ENCODE measurements around the gene ARL17B. TPM values are rescaled to one million over a fixed set of nuclear protein-coding genes. Genes with fewer than 3 reads are reported as not detected.
A peak's percentile ranks its signal among the peaks of the same experiment; 100 is the strongest.
"Not testable (repeated sequence)": the region's sequence is repeated elsewhere in the genome, so short reads cannot be mapped to it uniquely, and the experiment has no call there.

ARL17B gene
- total RNA-seq, 1 experiment from 2014 or later, result 14.2 TPM

DNA sequence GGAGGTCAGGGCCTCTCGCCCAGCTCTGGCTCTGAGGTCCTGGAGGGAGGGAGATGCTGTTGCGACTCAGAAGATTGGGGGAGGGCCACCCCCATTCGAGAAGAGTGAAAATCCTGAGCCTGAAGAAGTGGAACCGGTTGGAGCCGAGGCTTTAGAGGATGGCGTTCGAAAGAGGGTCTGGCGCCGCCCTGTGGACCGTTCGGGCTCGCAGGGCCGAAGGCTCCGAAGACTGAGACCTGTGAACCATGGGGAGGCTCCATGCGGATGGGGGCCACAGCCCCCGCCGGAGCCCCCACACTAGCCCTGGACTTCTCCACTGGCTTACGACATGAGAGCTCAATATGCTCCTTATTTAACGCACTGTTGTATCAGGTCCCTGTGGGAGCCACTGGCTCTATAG is 20.3 kb downstream of the ARL17B start:
- BruUV-seq (replicated peaks); H3K4me3 Mint-ChIP-seq (ENCODE audit: unreplicated experiment); DNase-seq (ENCODE audit: unreplicated experiment); H3K9me3 Mint-ChIP-seq (ENCODE audit: unreplicated experiment); POLR2A ChIA-PET; CTCF ChIA-PET; intact Hi-C loops (cut with micrococcal nuclease); H3K27me3 Mint-ChIP-seq (ENCODE audit: insufficient read depth, unreplicated experiment); H3K4me1 Mint-ChIP-seq (ENCODE audit: insufficient read depth, unreplicated experiment); H3K27ac Mint-ChIP-seq (ENCODE audit: low read depth, unreplicated experiment); H3K36me3 Mint-ChIP-seq (ENCODE audit: insufficient read depth, unreplicated experiment): not testable (repeated sequence)

DNA sequence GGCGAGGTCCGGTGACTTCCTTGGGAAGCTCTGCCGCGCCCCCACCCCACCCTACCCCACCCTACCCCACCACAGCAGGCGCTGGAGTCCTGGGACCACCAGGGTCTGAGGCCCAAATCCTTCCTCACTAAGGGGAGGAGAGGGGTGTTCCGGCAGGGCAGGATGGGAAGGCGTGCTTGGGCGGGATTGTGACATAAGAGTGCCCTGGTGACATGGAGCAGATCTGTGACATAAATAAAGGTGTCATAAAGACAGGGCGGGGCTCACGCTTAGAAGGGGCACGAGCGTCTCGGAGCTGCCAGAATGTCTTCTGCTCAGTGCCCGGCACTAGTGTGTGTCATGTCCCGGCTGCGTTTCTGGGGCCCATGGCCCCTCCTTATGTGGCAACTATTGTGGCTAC is 66.7 kb downstream of the ARL17B start, which contains the start of gene LRRC37A:
Gene LRRC37A (plus strand): TSS at position 301 of the 400 bp plus-strand sequence. CDS start 3 bp downstream, at position 304.
- H3K4me1 Mint-ChIP-seq (ENCODE audit: insufficient read depth, unreplicated experiment); BruUV-seq (replicated peaks): not testable (repeated sequence)

DNA sequence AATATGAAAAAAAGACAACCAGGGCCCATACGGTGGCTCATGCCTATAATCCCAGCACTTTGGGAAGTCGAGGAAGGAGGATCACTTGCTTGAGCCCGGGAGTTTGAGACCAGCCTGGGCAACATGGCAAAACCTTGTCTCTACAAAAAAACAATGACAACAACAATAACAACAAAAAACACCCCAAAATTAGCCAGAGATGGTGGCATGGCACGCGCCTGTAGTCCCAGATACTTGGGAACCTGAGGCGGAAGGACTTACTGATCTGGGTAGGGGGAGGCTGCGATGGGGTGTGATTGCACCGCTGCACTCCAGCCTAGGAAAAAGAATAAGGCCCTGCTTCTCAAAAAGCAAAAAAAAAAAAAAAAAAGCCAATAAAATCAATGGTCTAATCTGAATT is 69.9 kb downstream of the ARL17B start:
- H3K9me3 Mint-ChIP-seq (ENCODE audit: unreplicated experiment); CTCF ChIA-PET; DNase-seq (ENCODE audit: unreplicated experiment); H3K4me1 Mint-ChIP-seq (ENCODE audit: insufficient read depth, unreplicated experiment); H3K36me3 Mint-ChIP-seq (ENCODE audit: insufficient read depth, unreplicated experiment); H3K27me3 Mint-ChIP-seq (ENCODE audit: insufficient read depth, unreplicated experiment); POLR2A ChIA-PET; H3K4me3 Mint-ChIP-seq (ENCODE audit: unreplicated experiment); BruUV-seq (replicated peaks); H3K27ac Mint-ChIP-seq (ENCODE audit: low read depth, unreplicated experiment); intact Hi-C loops (cut with micrococcal nuclease): not testable (repeated sequence)

More for the DNA sequence above, 66.7 kb downstream of the ARL17B start, which contains the start of gene LRRC37A:
- H3K36me3 Mint-ChIP-seq (ENCODE audit: insufficient read depth, unreplicated experiment); POLR2A ChIA-PET; H3K27me3 Mint-ChIP-seq (ENCODE audit: insufficient read depth, unreplicated experiment); DNase-seq (ENCODE audit: unreplicated experiment); H3K9me3 Mint-ChIP-seq (ENCODE audit: unreplicated experiment); H3K27ac Mint-ChIP-seq (ENCODE audit: low read depth, unreplicated experiment); intact Hi-C loops (cut with micrococcal nuclease); H3K4me3 Mint-ChIP-seq (ENCODE audit: unreplicated experiment); CTCF ChIA-PET: not testable (repeated sequence)

DNA sequence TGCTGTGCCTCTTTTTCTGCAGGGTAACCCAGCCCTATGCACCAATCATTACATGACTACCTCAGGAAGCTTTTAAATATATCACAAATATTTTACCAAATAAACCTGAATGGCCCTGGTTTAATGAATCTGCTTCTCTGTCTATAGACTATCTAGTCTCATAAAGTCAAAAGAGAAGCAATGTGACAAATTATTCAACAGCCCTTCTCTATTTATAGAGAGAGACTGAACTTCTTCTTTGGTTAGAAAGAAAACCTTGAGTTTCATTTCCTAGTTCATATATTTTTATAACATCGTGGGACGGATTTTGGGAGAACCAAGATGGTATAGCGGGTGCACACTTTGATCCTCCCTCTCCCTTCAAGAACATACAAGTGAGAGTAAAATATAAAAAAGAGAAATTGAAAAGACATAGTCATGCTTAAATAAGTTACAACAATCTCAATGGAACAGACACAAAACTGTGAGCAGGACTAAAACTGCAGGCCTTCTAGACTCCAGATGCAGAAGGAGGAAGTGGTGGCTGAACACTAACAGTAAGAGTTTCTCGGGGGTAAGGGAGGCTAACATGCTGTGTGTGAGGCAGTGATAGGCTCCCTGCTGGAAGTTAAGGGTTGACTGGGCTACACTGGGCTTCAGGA is 70.5 kb downstream of the ARL17B start:
- H3K27ac Mint-ChIP-seq (ENCODE audit: low read depth, unreplicated experiment); H3K9me3 Mint-ChIP-seq (ENCODE audit: unreplicated experiment); H3K4me3 Mint-ChIP-seq (ENCODE audit: unreplicated experiment); H3K27me3 Mint-ChIP-seq (ENCODE audit: insufficient read depth, unreplicated experiment); H3K36me3 Mint-ChIP-seq (ENCODE audit: insufficient read depth, unreplicated experiment); intact Hi-C loops (cut with micrococcal nuclease); DNase-seq (ENCODE audit: unreplicated experiment); CTCF ChIA-PET; BruUV-seq (replicated peaks); H3K4me1 Mint-ChIP-seq (ENCODE audit: insufficient read depth, unreplicated experiment): not testable (repeated sequence)
- POLR2A ChIA-PET, result interaction anchor here (0.8 kb wide), 1 partner anchor 98 kb away, joined by 5 read pairs; the partner anchor contains the start of gene KANSL1

DNA sequence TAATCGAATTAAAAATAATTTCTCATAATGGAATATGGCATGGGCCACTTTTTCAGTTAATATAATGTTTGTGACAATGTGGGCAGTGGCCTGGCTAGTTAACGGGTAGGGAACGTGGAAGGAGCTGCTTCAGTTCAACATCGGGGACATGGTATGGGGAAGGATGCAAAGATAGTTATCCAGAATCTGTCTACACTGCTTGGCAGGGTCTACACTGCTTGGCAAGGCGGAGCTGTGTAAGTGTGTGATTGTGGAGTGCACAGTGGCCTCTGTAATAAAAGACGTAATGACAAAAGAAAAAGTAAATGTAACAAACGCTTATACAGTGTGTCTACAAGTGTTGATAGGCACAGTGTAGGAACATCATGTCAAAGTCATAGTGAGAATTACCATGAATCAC is 74.0 kb downstream of the ARL17B start:
- BruUV-seq (replicated peaks); H3K4me3 Mint-ChIP-seq (ENCODE audit: unreplicated experiment); H3K9me3 Mint-ChIP-seq (ENCODE audit: unreplicated experiment); DNase-seq (ENCODE audit: unreplicated experiment); intact Hi-C loops (cut with micrococcal nuclease); H3K27ac Mint-ChIP-seq (ENCODE audit: low read depth, unreplicated experiment); H3K27me3 Mint-ChIP-seq (ENCODE audit: insufficient read depth, unreplicated experiment); H3K36me3 Mint-ChIP-seq (ENCODE audit: insufficient read depth, unreplicated experiment): not testable (repeated sequence)
- ChIA-PET CTCF (interaction anchor here (0.6 to 2.2 kb wide), 6 partner anchors 25 to 710 kb away, joined by 3 to 16 read pairs (median 3); no protein-coding TSS in a partner anchor), POLR2A (interaction anchor here (0.6 to 0.9 kb wide), 2 partner anchors 15 to 67 kb away, joined by 3 read pairs; no protein-coding TSS in a partner anchor)
- H3K4me1 Mint-ChIP-seq (ENCODE audit: insufficient read depth, unreplicated experiment), result peaks cover 12% of the 10 kb centered on the region

DNA sequence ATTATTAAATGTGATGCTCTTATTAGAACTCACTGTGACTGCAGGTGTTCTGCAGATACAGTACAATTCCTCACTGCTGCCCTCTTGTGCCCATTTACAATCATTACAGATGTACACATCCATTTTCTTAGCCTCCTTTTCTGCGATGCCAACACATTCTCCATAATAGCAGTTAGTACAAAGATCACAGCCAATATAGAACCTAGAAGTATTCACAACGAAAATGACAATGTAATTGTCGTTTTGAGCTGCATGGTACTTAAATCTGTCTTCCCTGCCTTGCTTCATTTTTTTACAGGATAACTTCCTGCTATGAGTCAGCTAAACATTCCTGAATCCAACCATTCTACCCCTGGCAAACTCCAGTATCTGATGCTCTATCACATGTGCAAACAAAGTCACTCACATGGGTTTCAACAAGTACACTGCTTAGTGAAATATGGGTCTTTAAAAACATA is 74.8 kb downstream of the ARL17B start:
- BruUV-seq (replicated peaks); H3K36me3 Mint-ChIP-seq (ENCODE audit: insufficient read depth, unreplicated experiment); H3K27ac Mint-ChIP-seq (ENCODE audit: low read depth, unreplicated experiment); H3K4me3 Mint-ChIP-seq (ENCODE audit: unreplicated experiment); H3K27me3 Mint-ChIP-seq (ENCODE audit: insufficient read depth, unreplicated experiment); H3K9me3 Mint-ChIP-seq (ENCODE audit: unreplicated experiment): not testable (repeated sequence)
- H3K4me1 Mint-ChIP-seq (ENCODE audit: insufficient read depth, unreplicated experiment), result peaks cover 12% of the 10 kb centered on the region
- TF ChIP-seq, protein P1, sequence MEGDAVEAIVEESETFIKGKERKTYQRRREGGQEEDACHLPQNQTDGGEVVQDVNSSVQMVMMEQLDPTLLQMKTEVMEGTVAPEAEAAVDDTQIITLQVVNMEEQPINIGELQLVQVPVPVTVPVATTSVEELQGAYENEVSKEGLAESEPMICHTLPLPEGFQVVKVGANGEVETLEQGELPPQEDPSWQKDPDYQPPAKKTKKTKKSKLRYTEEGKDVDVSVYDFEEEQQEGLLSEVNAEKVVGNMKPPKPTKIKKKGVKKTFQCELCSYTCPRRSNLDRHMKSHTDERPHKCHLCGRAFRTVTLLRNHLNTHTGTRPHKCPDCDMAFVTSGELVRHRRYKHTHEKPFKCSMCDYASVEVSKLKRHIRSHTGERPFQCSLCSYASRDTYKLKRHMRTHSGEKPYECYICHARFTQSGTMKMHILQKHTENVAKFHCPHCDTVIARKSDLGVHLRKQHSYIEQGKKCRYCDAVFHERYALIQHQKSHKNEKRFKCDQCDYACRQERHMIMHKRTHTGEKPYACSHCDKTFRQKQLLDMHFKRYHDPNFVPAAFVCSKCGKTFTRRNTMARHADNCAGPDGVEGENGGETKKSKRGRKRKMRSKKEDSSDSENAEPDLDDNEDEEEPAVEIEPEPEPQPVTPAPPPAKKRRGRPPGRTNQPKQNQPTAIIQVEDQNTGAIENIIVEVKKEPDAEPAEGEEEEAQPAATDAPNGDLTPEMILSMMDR (IDR thresholded peaks at IDR 0.05; ENCODE audit: unreplicated experiment), result peak; percentile 83
- ChIA-PET CTCF (interaction anchor here (0.6 to 2.2 kb wide), 21 partner anchors 9 to 859 kb away, joined by 3 to 16 read pairs (median 3); no protein-coding TSS in a partner anchor), POLR2A (interaction anchor here (0.5 to 1.2 kb wide), 8 partner anchors 10 to 705 kb away, joined by 3 to 5 read pairs (median 3); partner anchors contain the start of gene KANSL1)
- intact Hi-C loops (cut with micrococcal nuclease), result loop anchor here (1.0 kb wide), 1 partner anchor 19 kb away; no protein-coding TSS in a partner anchor
- DNase-seq (ENCODE audit: unreplicated experiment), result peak; percentile 85

DNA sequence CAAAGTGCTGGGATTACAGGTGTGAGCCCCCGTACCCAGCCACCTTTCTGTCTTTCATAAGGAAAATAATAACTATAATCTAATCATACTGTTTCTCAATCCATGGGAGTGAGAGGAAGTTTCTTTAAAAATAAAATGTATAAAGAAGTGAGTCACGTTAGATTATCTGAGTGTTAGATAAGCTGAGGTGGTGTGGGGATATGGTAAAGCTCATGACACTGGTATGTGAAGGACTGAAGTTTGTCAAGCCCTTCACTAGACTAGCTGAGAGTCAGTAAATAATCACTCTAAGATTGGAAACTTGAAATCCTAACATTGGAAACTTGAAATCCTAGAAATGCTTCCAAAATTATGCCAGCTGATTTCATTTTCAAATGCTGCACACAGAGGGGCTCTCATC is 76.1 kb downstream of the ARL17B start:
- intact Hi-C loops (cut with micrococcal nuclease); H3K27me3 Mint-ChIP-seq (ENCODE audit: insufficient read depth, unreplicated experiment); H3K9me3 Mint-ChIP-seq (ENCODE audit: unreplicated experiment); H3K36me3 Mint-ChIP-seq (ENCODE audit: insufficient read depth, unreplicated experiment); H3K4me3 Mint-ChIP-seq (ENCODE audit: unreplicated experiment); BruUV-seq (replicated peaks); DNase-seq (ENCODE audit: unreplicated experiment); H3K27ac Mint-ChIP-seq (ENCODE audit: low read depth, unreplicated experiment); POLR2A ChIA-PET: not testable (repeated sequence)
- peaks cover 12% of the 10 kb centered on the region for H3K4me1 Mint-ChIP-seq (ENCODE audit: insufficient read depth, unreplicated experiment)
- CTCF ChIA-PET, result interaction anchor here (0.9 to 1.6 kb wide), 2 partner anchors 31 to 241 kb away, joined by 3 to 6 read pairs; no protein-coding TSS in a partner anchor

DNA sequence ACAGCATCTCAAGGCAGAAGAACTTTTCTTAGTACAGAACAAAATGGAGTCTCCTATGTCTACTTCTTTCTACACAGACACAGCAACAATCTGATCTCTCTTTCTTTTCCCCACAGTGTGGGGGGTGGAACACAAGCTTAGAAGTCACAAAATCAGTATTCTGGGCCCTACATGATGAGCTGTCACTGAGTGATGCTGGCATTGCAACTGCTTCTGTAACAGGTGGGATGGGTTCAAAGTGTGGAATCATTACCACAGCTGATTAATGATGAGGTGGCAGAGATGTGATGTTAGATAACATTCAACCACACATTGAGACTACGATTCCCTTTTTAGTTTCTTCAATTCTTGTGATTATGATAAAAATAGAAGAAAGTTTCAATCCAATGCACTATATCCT is 77.1 kb downstream of the ARL17B start:
- H3K9me3 Mint-ChIP-seq (ENCODE audit: unreplicated experiment); H3K36me3 Mint-ChIP-seq (ENCODE audit: insufficient read depth, unreplicated experiment); BruUV-seq (replicated peaks); CTCF ChIA-PET; DNase-seq (ENCODE audit: unreplicated experiment); intact Hi-C loops (cut with micrococcal nuclease); H3K27ac Mint-ChIP-seq (ENCODE audit: low read depth, unreplicated experiment); H3K4me3 Mint-ChIP-seq (ENCODE audit: unreplicated experiment); H3K27me3 Mint-ChIP-seq (ENCODE audit: insufficient read depth, unreplicated experiment): not testable (repeated sequence)
- POLR2A ChIA-PET, result interaction anchor here (0.7 kb wide), 1 partner anchor 17 kb away, joined by 6 read pairs; no protein-coding TSS in a partner anchor
- H3K4me1 Mint-ChIP-seq (ENCODE audit: insufficient read depth, unreplicated experiment), result peaks cover 18% of the 10 kb centered on the region

Measured in MCF 10A (cell line).